Neuronal stem cell (in vitro differentiated cells): ENCODE data around the gene YBX1.

ENCODE experiments used
- DNase-seq: peaks from one replicate; pipeline ENCODE4 v3.0.0-alpha.2; 2013; ENCODE audit warnings: low spot score
- H2AFZ ChIP-seq: one replicate; pipeline ENCODE4 v1.6.1; 2013; ENCODE audit warnings: mild to moderate bottlenecking, low read length, inconsistent platforms
- H2AK5ac ChIP-seq: 2 replicates; pipeline ENCODE4 v1.6.1; 2013; ENCODE audit warnings: low read depth, mild to moderate bottlenecking, inconsistent platforms, low read length, moderate library complexity, mixed read lengths
- H2BK120ac ChIP-seq: 2 replicates; pipeline ENCODE4 v1.6.1; 2013; ENCODE audit warnings: low read depth, mild to moderate bottlenecking, inconsistent platforms, low read length, moderate library complexity, mixed read lengths
- H2BK12ac ChIP-seq: one replicate; pipeline ENCODE4 v1.6.1; 2013; ENCODE audit warnings: low read length, inconsistent platforms
- H2BK15ac ChIP-seq: 2 replicates; pipeline ENCODE4 v1.6.1; 2013; ENCODE audit warnings: mild to moderate bottlenecking, low read length, inconsistent platforms, mixed read lengths
- H2BK5ac ChIP-seq: one replicate; pipeline ENCODE4 v1.6.1; 2013; ENCODE audit warnings: inconsistent platforms, mild to moderate bottlenecking, low read length, moderate library complexity
- H3K14ac ChIP-seq: one replicate; pipeline ENCODE4 v1.6.1; 2013; ENCODE audit warnings: low read length, inconsistent platforms
- H3K18ac ChIP-seq: 2 replicates; pipeline ENCODE4 v1.6.1; 2013; ENCODE audit warnings: low read length, inconsistent platforms
- H3K23ac ChIP-seq: 2 replicates; pipeline ENCODE4 v1.6.1; 2013; ENCODE audit warnings: low read depth, mild to moderate bottlenecking, mixed read lengths, low read length, inconsistent platforms; ENCODE audit not compliant: poor library complexity
- H3K27ac ChIP-seq: replicated peaks from 3 replicates; pipeline ENCODE4 v1.5.1; 2013; ENCODE audit warnings: low read length, inconsistent platforms
- H3K27me3 ChIP-seq, 3 experiments: 2 replicates each; pipeline ENCODE4 v1.6.1; 2013; ENCODE audit warnings: low read length in 3 of 3, mild to moderate bottlenecking in 2 of 3, inconsistent platforms in 1 of 3, low read depth in 1 of 3, mixed read lengths in 1 of 3, moderate library complexity in 1 of 3; ENCODE audit not compliant: control insufficient read depth in 3 of 3, insufficient read depth in 3 of 3
- H3K36me3 ChIP-seq, 2 donors: replicated peaks in 1 of 2; 2 replicates each; pipeline ENCODE4 v1.6.1; 2013; ENCODE audit warnings: low read length in 2 of 2; ENCODE audit not compliant: control insufficient read depth in 2 of 2, insufficient read depth in 2 of 2
- H3K4ac ChIP-seq: 2 replicates; pipeline ENCODE4 v1.6.1; 2013; ENCODE audit warnings: inconsistent platforms, mild to moderate bottlenecking, low read length, moderate library complexity
- H3K4me1 ChIP-seq, 2 donors: 1 replicate in 1 of 2; 2 replicates in 1 of 2; pipeline ENCODE4 v1.6.1; 2013; ENCODE audit warnings: low read length in 2 of 2, low read depth in 1 of 2; ENCODE audit not compliant: control insufficient read depth in 2 of 2, insufficient read depth in 1 of 2
- H3K4me2 ChIP-seq: one replicate; pipeline ENCODE4 v1.6.1; 2013; ENCODE audit warnings: mild to moderate bottlenecking, low read length, inconsistent platforms; ENCODE audit not compliant: insufficient read depth, poor library complexity, severe bottlenecking
- H3K4me3 ChIP-seq, 2 donors: 2 replicates each; pipeline ENCODE4 v1.5.1; 2013; ENCODE audit warnings: low read length in 2 of 2, mild to moderate bottlenecking in 2 of 2, inconsistent platforms in 1 of 2, moderate library complexity in 1 of 2
- H3K79me1 ChIP-seq: one replicate; pipeline ENCODE4 v1.6.1; 2013; ENCODE audit warnings: low read depth, mild to moderate bottlenecking, inconsistent platforms, low read length, moderate library complexity
- H3K9ac ChIP-seq: one replicate; pipeline ENCODE4 v1.6.1; 2013; ENCODE audit warnings: mild to moderate bottlenecking, low read depth, low read length, inconsistent platforms; ENCODE audit not compliant: poor library complexity
- H3K9me3 ChIP-seq, 2 donors: replicated peaks in 1 of 2; 2 replicates each; pipeline versions ENCODE3 to v1.6.1; 2013; ENCODE audit warnings: low read length in 2 of 2, mild to moderate bottlenecking in 2 of 2, inconsistent platforms in 1 of 2, low read depth in 1 of 2, mixed read lengths in 1 of 2, moderate library complexity in 1 of 2; ENCODE audit not compliant: control insufficient read depth in 2 of 2, insufficient read depth in 1 of 2
- H4K8ac ChIP-seq: one replicate; pipeline ENCODE4 v1.6.1; 2013; ENCODE audit warnings: low read depth, mild to moderate bottlenecking, inconsistent platforms, low read length, moderate library complexity
- H4K91ac ChIP-seq: one replicate; pipeline ENCODE4 v1.6.1; 2013; ENCODE audit warnings: low read length, low read depth, mild to moderate bottlenecking, inconsistent platforms; ENCODE audit not compliant: poor library complexity
- WGBS, 2 donors: extraction: QIAGEN DNeasy Blood & Tissue Kit; methylation state at CpG; one replicate each; pipeline ENCODE4 v1.1.7; 2013; ENCODE audit warnings: missing lambda C conversion rate in 2 of 2, mixed read lengths in 1 of 2; ENCODE audit not compliant: insufficient read length in 2 of 2, insufficient replicate concordance in 1 of 2; ENCODE audit errors: extremely low coverage in 2 of 2; 5-methylcytosine and 5-hydroxymethylcytosine counted together

YBX1 gene

GRCh38 chr1:42670425-42670824 is 11.8 kb upstream of the YBX1 start:
- no peaks in the 10 kb centered on the region for H3K4me1 ChIP-seq
- no peak overlapping the region for H3K23ac ChIP-seq
- no peak overlapping the region for H4K91ac ChIP-seq
- H3K18ac ChIP-seq: no peak overlapping the region
- H3K9me3 ChIP-seq: no peaks in the 10 kb centered on the region
- no peak overlapping the region for H2AFZ ChIP-seq
- no peak overlapping the region for H3K14ac ChIP-seq
- H4K8ac ChIP-seq: no peak overlapping the region
- H3K4ac ChIP-seq: no peak overlapping the region
- H3K36me3 ChIP-seq: peaks cover 24 to 96% of the 10 kb centered on the region in 2 donors
- H2BK120ac ChIP-seq: no peak overlapping the region
- no peak overlapping the region for H2BK15ac ChIP-seq
- WGBS, 2 donors: no CpG with 5 or more reads among the region's 4 CpGs
- H2AK5ac ChIP-seq: no peak overlapping the region
- no peak overlapping the region for H2BK12ac ChIP-seq
- H3K4me3 ChIP-seq: no peak overlapping the region
- no peak for DNase-seq
- H3K4me2 ChIP-seq: no peak overlapping the region
- no peaks in the 10 kb centered on the region for H3K27me3 ChIP-seq
- H3K79me1 ChIP-seq: no peaks in the 10 kb centered on the region
- no peak overlapping the region for H3K27ac ChIP-seq
- H3K9ac ChIP-seq: no peak overlapping the region
- H2BK5ac ChIP-seq: no peak overlapping the region

- H3K36me3 ChIP-seq: peaks cover 10 to 75% of the 10 kb centered on the region in 2 donors
- no peaks in the 10 kb centered on the region for H3K4me1 ChIP-seq
- no peak overlapping the region for H3K9ac ChIP-seq
- no peaks in the 10 kb centered on the region for H3K9me3 ChIP-seq
- H2BK12ac ChIP-seq: no peak overlapping the region
- H3K4me2 ChIP-seq: no peak overlapping the region
- H3K18ac ChIP-seq: no peak overlapping the region
- no peak overlapping the region for H3K27ac ChIP-seq
- no peak overlapping the region for H4K8ac ChIP-seq
- H3K4me3 ChIP-seq: no peak overlapping the region
- H3K14ac ChIP-seq: no peak overlapping the region
- no peak overlapping the region for H2AK5ac ChIP-seq
- no peak overlapping the region for H3K4ac ChIP-seq
- H3K79me1 ChIP-seq: no peaks in the 10 kb centered on the region
- H2BK5ac ChIP-seq: no peak overlapping the region
- no peak overlapping the region for H3K23ac ChIP-seq
- no peak overlapping the region for H2BK15ac ChIP-seq
- H3K27me3 ChIP-seq: no peaks in the 10 kb centered on the region
- H2AFZ ChIP-seq: no peak overlapping the region
- DNase-seq: no peak
- H2BK120ac ChIP-seq: no peak overlapping the region
- H4K91ac ChIP-seq: no peak overlapping the region
Measured at GRCh38 chr1:42674214-42674613, 8.0 kb upstream of the YBX1 start.

- Histone ChIP-seq H3K4me2 (no peak overlapping the region), H3K27me3 (no peaks in the 10 kb centered on the region), H3K9me3 (no peaks in the 10 kb centered on the region), H2BK120ac (no peak overlapping the region), H3K18ac (no peak overlapping the region), H4K8ac (no peak overlapping the region), H2AFZ (no peak overlapping the region), H2AK5ac (no peak overlapping the region), H3K9ac (no peak overlapping the region), H3K4me3 (no peak overlapping the region), H3K14ac (no peak overlapping the region), H2BK12ac (no peak overlapping the region), H3K23ac (no peak overlapping the region), H3K27ac (no peak overlapping the region), H3K4ac (no peak overlapping the region), H4K91ac (no peak overlapping the region), H2BK15ac (no peak overlapping the region), H2BK5ac (no peak overlapping the region), H3K4me1 (no peaks in the 10 kb centered on the region), H3K36me3 (peaks cover 10 to 71% of the 10 kb centered on the region in 2 donors), H3K79me1 (no peaks in the 10 kb centered on the region)
- no peak for DNase-seq
- no CpG with 5 or more reads among the region's 1 CpG for WGBS, 2 donors
Measured at GRCh38 chr1:42674682-42675081, 7.5 kb upstream of the YBX1 start.

GRCh38 chr1:42675467-42675866 is 6.8 kb upstream of the YBX1 start:
- Histone ChIP-seq H4K8ac (no peak overlapping the region), H2BK5ac (no peak overlapping the region), H2AK5ac (no peak overlapping the region), H3K9ac (no peak overlapping the region), H2BK120ac (no peak overlapping the region), H2BK12ac (no peak overlapping the region), H3K36me3 (peaks cover 8 to 63% of the 10 kb centered on the region in 2 donors), H3K4me3 (no peak overlapping the region), H3K27ac (no peak overlapping the region), H3K18ac (no peak overlapping the region), H2BK15ac (no peak overlapping the region), H2AFZ (no peak overlapping the region), H3K4me1 (no peaks in the 10 kb centered on the region), H3K14ac (no peak overlapping the region), H3K79me1 (no peaks in the 10 kb centered on the region), H3K23ac (no peak overlapping the region), H3K4ac (no peak overlapping the region), H3K27me3 (no peaks in the 10 kb centered on the region), H3K9me3 (no peaks in the 10 kb centered on the region), H3K4me2 (no peak overlapping the region), H4K91ac (no peak overlapping the region)
- WGBS, 2 donors: no CpG with 5 or more reads among the region's 3 CpGs
- no peak for DNase-seq
